ENCODE measurements around the gene MBNL1. TPM values are rescaled to one million over a fixed set of nuclear protein-coding genes. Genes with fewer than 3 reads are reported as not detected.

Gene MBNL1
- total and polyA plus RNA-seq, 2 of the 13 experiments (the other 11 are each of a cell fraction or from before 2014, with no cell fraction given) = 27.1 to 55.4 TPM

DNA sequence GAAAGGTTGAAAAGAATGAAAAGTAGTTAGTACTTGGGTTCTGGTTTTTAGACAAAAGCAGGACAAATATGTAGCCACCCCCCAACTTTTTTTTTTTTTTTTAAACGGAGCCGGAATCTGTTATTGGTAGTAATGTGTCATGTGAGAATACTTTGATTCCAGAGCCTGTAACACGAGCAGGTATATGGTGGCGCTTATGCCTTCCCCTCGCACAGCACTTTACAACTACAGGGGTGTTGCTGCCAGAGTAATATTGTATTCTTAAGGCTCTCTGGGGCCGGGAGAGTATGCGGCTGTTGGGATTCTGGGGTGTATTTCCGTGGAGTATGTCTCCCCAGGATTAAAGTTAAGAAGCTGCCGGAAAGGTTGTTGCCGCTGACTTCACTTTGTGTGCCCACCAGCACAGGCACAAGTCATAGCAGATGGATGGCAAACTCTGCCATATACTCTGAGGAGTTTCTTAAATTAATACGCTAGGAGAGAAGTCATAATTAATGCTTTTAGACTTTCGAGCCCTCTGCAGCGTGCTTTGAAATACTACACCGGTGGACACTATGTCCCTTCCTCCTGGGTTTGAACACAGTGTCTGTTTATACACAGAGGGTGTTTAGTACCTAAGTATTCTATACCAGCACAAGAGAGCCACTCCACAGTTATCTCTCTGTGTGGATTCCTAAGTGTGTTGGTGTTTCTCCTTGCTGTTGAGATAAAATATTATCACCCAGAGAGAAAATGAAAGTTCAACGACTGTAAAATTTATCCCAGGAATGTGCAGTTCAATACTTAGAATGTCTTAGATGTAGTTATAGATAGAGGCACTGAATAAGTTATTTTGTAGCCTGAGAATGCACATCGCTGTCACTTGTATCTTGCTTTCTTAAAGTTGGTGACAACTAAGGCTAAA is 1.4 kb downstream of the MBNL1 start:
- Histone ChIP-seq H3K27ac (ENCODE audit: extremely low read length, insufficient read depth, low read length) (peak overlapping the region; percentile 97), H3K9ac (ENCODE audit: insufficient read depth, low read depth, low read length) (peak overlapping the region; percentile 94), H3K4me2 (ENCODE audit: low read depth, low read length) (peak overlapping the region; percentile 79), H3K79me2 (ENCODE audit: insufficient read depth, low read length) (peaks cover 57% of the 10 kb centered on the region), H3K36me3 (replicated peaks in 1 of 2; ENCODE audit: control insufficient read depth in 1 of 2, insufficient read depth in 2 of 2, low read length in 2 of 2) (no peaks in the 10 kb centered on the region), H3K9me3 (ENCODE audit: low read length) (no peaks in the 10 kb centered on the region), H4K20me1 (ENCODE audit: insufficient read depth, low read length) (no peaks in the 10 kb centered on the region), H3K27me3 (ENCODE audit: control insufficient read depth in 1 of 2, insufficient read depth in 2 of 2, low read length in 2 of 2) (no peaks in the 10 kb centered on the region), H3K4me3 (replicated peaks in 1 of 3; ENCODE audit: insufficient read depth in 1 of 3, low read depth in 2 of 3, low read length in 3 of 3) (peak overlapping the region; percentile 81 to 87 (median 86)), H3K4me1 (ENCODE audit: insufficient read depth, low read length) (peaks cover 62% of the 10 kb centered on the region), H2AFZ (ENCODE audit: low read length) (no peak overlapping the region)
- no TSS peak for BruUV-seq (replicated peaks)
- CTCF ChIA-PET (ENCODE audit: low intra/inter-chr PET ratio, low total read pairs) = no interaction called here
- peak; percentile 56 for ATAC-seq
- no peak for FAIRE-seq
- peak; percentile 46 for DNase-seq (ENCODE audit: low spot score)
- WGBS (ENCODE audit: low lambda C conversion rate) = 2% methylated on average over 16 of the region's 16 CpGs
- intact Hi-C loops (cut with micrococcal nuclease; ENCODE audit: unreplicated experiment) = loop anchor here (1.0 to 5.0 kb wide), 4 partner anchors 28 to 175 kb away; no protein-coding TSS in a partner anchor
- POLR2A ChIA-PET = interaction anchor here (0.8 to 2.4 kb wide), 6 partner anchors 11 to 174 kb away, joined by 3 to 13 read pairs (median 7); no protein-coding TSS in a partner anchor
- in situ Hi-C loops (cut with HindIII; ENCODE audit: extremely low pct_ligation_motif_present, low pct_unique_long_range_greater_than_20kb) = no loop called here
- no peak for TF ChIP-seq HOXA9 (CRISPR knock-in tag; IDR thresholded peaks at IDR 0.05; ENCODE audit: borderline replicate concordance)
- TF ChIP-seq SIN3A (IDR thresholded peaks at IDR 0.05; ENCODE audit: borderline replicate concordance, low read depth, low read length) = 0 out of 2 replicates have a peak, but pooled peaks have one; percentile 46
- TF ChIP-seq DNMT1 (CRISPR knock-in tag; IDR thresholded peaks at IDR 0.05) = no peak
- TF ChIP-seq ZBTB44 (CRISPR knock-in tag; IDR thresholded peaks at IDR 0.05) = no peak
- no peak for TF ChIP-seq WIZ (CRISPR knock-in tag; IDR thresholded peaks at IDR 0.05)
- TF ChIP-seq SCMH1 (CRISPR knock-in tag; IDR thresholded peaks at IDR 0.05; ENCODE audit: borderline replicate concordance) = no peak
- TF ChIP-seq ZNF879 (CRISPR knock-in tag; IDR thresholded peaks at IDR 0.05) = no peak
- TF ChIP-seq KMT2B (CRISPR knock-in tag; IDR thresholded peaks at IDR 0.05) = 0 out of 2 replicates have a peak, but pooled peaks have one; percentile 22
- TF ChIP-seq, protein P1, sequence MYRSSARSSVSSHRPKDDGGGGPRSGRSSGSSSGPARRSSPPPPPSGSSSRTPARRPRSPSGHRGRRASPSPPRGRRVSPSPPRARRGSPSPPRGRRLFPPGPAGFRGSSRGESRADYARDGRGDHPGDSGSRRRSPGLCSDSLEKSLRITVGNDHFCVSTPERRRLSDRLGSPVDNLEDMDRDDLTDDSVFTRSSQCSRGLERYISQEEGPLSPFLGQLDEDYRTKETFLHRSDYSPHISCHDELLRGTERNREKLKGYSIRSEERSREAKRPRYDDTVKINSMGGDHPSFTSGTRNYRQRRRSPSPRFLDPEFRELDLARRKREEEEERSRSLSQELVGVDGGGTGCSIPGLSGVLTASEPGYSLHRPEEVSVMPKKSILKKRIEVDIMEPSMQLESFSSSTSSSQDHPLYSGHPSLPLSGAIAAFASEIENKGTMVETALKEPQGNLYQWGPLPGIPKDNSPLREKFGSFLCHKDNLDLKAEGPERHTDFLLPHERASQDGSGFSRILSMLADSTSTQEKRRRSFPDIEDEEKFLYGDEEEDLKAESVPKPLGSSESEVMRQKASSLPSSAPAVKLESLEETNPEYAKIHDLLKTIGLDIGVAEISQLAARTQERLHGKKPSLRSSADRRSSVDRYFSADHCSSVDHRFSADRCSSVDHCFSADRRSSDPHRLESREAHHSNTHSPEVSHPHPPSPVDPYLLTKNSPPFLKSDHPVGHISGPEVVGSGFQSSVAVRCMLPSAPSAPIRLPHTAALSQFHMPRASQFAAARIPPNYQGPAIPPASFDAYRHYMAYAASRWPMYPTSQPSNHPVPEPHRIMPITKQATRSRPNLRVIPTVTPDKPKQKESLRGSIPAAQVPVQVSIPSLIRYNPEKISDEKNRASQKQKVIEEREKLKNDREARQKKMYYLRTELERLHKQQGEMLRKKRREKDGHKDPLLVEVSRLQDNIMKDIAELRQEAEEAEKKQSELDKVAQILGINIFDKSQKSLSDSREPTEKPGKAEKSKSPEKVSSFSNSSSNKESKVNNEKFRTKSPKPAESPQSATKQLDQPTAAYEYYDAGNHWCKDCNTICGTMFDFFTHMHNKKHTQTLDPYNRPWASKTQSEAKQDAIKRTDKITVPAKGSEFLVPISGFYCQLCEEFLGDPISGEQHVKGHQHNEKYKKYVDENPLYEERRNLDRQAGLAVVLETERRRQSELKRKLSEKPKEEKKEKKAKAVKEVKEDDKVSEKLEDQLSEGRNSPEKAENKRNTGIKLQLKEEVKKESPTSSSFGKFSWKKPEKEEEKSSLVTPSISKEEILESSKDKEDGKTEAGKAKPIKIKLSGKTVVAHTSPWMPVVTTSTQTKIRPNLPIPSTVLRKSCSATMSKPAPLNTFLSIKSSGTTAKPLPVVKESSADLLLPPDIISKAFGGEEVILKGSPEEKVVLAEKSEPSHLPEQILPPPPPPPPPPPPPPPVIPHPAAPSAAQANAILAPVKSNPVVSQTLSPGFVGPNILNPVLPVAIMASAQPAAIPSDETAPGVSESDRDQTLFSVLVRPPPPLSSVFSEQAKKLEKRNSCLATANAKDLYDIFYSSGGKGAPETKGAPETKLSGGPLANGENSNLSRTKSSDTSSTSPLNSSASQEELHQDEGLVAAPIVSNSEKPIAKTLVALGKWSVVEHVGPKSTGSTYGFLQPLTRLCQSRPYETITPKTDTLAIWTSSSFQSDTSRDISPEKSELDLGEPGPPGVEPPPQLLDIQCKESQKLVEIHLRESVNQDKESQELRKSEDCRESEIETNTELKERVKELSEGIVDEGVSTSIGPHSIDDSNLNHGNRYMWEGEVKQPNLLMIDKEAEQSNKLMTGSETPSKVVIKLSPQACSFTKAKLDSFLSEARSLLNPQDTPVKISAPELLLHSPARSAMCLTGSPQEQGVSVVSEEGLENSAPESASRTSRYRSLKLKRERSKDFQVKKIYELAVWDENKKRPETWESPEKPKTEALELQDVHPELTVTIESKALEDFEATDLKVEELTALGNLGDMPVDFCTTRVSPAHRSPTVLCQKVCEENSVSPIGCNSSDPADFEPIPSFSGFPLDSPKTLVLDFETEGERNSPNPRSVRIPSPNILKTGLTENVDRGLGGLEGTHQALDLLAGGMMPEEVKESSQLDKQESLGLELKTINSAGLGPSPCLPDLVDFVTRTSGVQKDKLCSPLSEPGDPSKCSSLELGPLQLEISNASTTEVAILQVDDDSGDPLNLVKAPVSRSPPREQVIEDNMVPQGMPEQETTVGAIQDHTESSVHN (CRISPR knock-in tag; IDR thresholded peaks at IDR 0.05) = no peak
- TF ChIP-seq ELF4 (CRISPR knock-in tag; IDR thresholded peaks at IDR 0.05; ENCODE audit: borderline replicate concordance) = 0 out of 2 replicates have a peak, but pooled peaks have one; percentile 6
- TF ChIP-seq SALL1 (CRISPR knock-in tag; IDR thresholded peaks at IDR 0.05) = peak; percentile 13; the same call in 1 of the 2 replicates
- 0 out of 2 replicates have a peak, but pooled peaks have one; percentile 20 for TF ChIP-seq HMG20A (CRISPR knock-in tag; IDR thresholded peaks at IDR 0.05; ENCODE audit: borderline replicate concordance)
